Stomach (tissue), 4 donors: ENCODE results near the gene GADD45GIP1.

Experiments used
- EP300 ChIP-seq: sonication (generic); formaldehyde crosslinking; IDR thresholded peaks from one replicate; pipeline ENCODE4 v1.6.1; 2017; ENCODE audit warnings: antibody characterized with exemption
- POLR2A ChIP-seq, 4 donors: fragments of 450-650 bp; IDR thresholded peaks; one replicate each; pipeline ENCODE4 v1.6.1; 2016; ENCODE audit warnings: antibody characterized with exemption in 4 of 4, control low read depth in 2 of 4, mild to moderate bottlenecking in 1 of 4, moderate library complexity in 1 of 4
- POLR2AphosphoS5 ChIP-seq, 3 donors: sonication (generic); formaldehyde crosslinking; IDR thresholded peaks; one replicate each; pipeline ENCODE4 v1.6.1; 2016; ENCODE audit warnings: antibody characterized with exemption in 3 of 3
- TF ChIP-seq, protein P1 (sequence below), 7 experiments: fragments of 450-650 bp in 4 of 7; fragments of 200-600 bp in 3 of 7; sonication (generic) in 3 of 7; IDR thresholded peaks; one replicate each; pipeline ENCODE4 v1.5.1; 2016 to 2019; ENCODE audit warnings: antibody characterized with exemption in 7 of 7, control low read depth in 2 of 7, mild to moderate bottlenecking in 1 of 7

DNA sequence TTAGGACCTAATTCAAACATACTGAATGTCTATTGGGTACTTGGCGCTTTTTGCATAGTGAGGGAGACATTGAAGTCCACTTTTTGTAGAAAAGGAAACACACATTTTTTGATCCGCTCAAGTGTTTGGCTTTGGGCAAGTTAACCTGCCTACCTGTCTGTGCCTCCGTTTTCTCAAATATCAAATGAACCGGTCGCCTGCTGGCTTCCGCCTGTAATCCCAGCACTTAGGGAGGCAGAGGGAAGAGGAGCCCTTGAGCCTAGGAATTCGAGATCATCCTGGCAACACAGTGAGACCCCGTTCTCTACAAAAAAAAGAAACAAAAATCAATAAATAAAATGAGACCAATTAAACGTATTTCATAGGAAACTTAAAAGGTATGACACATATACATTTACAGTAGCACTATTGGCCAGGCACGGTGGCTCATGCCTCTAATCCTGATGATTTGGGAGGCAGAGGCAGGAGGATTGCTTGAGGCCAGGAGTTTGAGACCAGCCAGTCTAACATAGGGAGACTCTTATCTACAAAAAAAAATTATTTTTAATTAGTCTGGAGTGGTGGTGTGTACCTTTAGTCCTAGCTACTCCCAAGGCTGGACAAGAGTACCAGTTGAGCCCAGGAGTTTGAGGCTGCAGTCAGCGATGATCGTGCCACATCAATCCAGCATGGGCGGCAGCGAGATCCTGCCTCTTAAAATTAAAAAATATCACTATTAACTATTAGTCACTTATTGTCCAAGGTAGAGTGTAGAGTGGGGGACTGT lies 10.1 kb downstream of the GADD45GIP1 start:
- TF ChIP-seq POLR2A (IDR thresholded peaks at IDR 0.05), result no peak
- TF ChIP-seq, protein P1, sequence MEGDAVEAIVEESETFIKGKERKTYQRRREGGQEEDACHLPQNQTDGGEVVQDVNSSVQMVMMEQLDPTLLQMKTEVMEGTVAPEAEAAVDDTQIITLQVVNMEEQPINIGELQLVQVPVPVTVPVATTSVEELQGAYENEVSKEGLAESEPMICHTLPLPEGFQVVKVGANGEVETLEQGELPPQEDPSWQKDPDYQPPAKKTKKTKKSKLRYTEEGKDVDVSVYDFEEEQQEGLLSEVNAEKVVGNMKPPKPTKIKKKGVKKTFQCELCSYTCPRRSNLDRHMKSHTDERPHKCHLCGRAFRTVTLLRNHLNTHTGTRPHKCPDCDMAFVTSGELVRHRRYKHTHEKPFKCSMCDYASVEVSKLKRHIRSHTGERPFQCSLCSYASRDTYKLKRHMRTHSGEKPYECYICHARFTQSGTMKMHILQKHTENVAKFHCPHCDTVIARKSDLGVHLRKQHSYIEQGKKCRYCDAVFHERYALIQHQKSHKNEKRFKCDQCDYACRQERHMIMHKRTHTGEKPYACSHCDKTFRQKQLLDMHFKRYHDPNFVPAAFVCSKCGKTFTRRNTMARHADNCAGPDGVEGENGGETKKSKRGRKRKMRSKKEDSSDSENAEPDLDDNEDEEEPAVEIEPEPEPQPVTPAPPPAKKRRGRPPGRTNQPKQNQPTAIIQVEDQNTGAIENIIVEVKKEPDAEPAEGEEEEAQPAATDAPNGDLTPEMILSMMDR (IDR thresholded peaks at IDR 0.05), result no peak
- TF ChIP-seq POLR2AphosphoS5 (IDR thresholded peaks at IDR 0.05), result no peak
- TF ChIP-seq EP300, result no peak
